Measurements from ENCODE around the gene MTCP1.

Gene MTCP1

DNA sequence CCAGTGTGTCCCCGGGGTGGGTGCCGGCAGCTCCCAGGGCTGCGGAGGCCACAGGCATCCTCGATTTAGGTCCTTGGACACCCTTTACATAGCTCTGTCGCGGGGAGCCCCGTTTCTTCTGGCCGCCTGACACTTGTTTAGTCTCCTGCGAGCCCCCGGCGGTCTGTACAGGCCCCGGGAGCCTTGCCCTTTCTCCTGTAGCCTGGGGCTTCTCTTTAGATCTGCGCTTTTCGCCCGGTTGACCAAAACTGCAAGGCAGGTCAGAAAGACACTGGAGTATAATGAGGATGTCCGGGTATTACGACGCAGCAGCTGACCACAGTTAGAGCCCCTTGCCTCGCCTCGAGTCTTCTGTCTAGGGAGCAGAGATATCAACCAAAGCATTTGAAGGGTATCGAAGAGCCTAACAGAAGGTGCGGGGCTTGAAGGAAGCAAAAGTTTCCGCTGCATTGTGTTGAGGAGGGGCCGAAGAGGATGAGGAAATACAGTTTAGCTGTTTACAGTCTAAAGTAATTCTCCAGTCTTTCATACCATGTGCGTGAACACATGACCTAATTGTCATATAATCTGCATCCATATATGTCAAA is 851 bp upstream of the MTCP1 start:
- Histone ChIP-seq H3K4me3 (ENCODE audit: insufficient read depth, low read depth, low read length, poor library complexity, severe bottlenecking) (peak overlapping the region; percentile 47), H3K27ac (ENCODE audit: insufficient read depth, low read length, poor library complexity, severe bottlenecking) (peak overlapping the region; percentile 71), H3K4me1 (ENCODE audit: control insufficient read depth, insufficient read depth, low read length, poor library complexity, severe bottlenecking) (peaks cover 3% of the 10 kb centered on the region), H3K36me3 (ENCODE audit: control insufficient read depth, insufficient read depth, low read length) (peaks cover 8% of the 10 kb centered on the region), H3K27me3 (replicated peaks; ENCODE audit: control insufficient read depth, insufficient read depth, low read length, poor library complexity, severe bottlenecking) (no peaks in the 10 kb centered on the region), H3K9me3 (ENCODE audit: control insufficient read depth, low read length) (no peaks in the 10 kb centered on the region)
- DNase-seq = no peak

DNA sequence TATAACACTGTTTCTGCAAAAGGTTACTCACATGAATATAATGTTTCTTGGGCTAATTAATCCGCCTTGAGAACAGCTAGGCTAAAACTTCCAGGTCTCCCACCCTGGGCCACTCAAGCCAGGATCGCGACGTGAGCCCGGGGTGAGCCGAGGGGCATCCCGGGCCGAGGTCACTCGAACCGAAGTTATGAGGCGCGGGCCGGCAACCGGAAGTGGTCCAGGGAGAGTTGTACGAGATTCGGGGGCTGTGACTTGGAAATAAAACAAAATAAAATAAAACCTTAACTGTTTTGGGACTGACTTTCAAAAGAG is 317 bp downstream of the MTCP1 start:
- H3K4me3 ChIP-seq (ENCODE audit: insufficient read depth, low read depth, low read length, poor library complexity, severe bottlenecking) = peak overlapping the region; percentile 64
- H3K27ac ChIP-seq (ENCODE audit: insufficient read depth, low read length, poor library complexity, severe bottlenecking) = peak overlapping the region; percentile 76
- no peak for DNase-seq
- no peaks in the 10 kb centered on the region for H3K27me3 ChIP-seq (replicated peaks; ENCODE audit: control insufficient read depth, insufficient read depth, low read length, poor library complexity, severe bottlenecking)
- peaks cover 4% of the 10 kb centered on the region for H3K36me3 ChIP-seq (ENCODE audit: control insufficient read depth, insufficient read depth, low read length)
- no peaks in the 10 kb centered on the region for H3K9me3 ChIP-seq (ENCODE audit: control insufficient read depth, low read length)
- peaks cover 3% of the 10 kb centered on the region for H3K4me1 ChIP-seq (ENCODE audit: control insufficient read depth, insufficient read depth, low read length, poor library complexity, severe bottlenecking)

DNA sequence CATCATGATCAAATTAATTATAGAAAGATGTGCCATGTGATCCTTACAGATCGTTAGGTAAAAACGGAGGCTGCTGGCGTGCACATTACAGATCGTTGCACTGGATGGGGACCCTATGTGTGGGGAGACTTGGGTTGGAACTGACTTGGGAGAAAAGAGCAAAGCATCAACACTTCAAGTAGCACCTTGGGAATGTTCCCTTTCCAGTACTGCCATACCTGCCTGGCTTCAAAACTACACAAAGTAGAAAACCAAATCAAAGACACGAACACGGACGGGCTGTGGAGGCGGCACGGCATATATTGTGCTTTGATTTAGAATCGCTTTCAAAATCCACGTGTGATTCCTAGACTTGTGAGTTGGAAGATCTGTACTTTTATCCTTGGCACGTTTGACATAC is 898 bp downstream of the MTCP1 start:
- DNase-seq = no peak
- no peaks in the 10 kb centered on the region for H3K9me3 ChIP-seq (ENCODE audit: control insufficient read depth, low read length)
- H3K27ac ChIP-seq (ENCODE audit: insufficient read depth, low read length, poor library complexity, severe bottlenecking) = peak overlapping the region; percentile 76
- H3K36me3 ChIP-seq (ENCODE audit: control insufficient read depth, insufficient read depth, low read length) = no peaks in the 10 kb centered on the region
- H3K4me1 ChIP-seq (ENCODE audit: control insufficient read depth, insufficient read depth, low read length, poor library complexity, severe bottlenecking) = peaks cover 3% of the 10 kb centered on the region
- no peaks in the 10 kb centered on the region for H3K27me3 ChIP-seq (replicated peaks; ENCODE audit: control insufficient read depth, insufficient read depth, low read length, poor library complexity, severe bottlenecking)
- H3K4me3 ChIP-seq (ENCODE audit: insufficient read depth, low read depth, low read length, poor library complexity, severe bottlenecking) = peak overlapping the region; percentile 64

DNA sequence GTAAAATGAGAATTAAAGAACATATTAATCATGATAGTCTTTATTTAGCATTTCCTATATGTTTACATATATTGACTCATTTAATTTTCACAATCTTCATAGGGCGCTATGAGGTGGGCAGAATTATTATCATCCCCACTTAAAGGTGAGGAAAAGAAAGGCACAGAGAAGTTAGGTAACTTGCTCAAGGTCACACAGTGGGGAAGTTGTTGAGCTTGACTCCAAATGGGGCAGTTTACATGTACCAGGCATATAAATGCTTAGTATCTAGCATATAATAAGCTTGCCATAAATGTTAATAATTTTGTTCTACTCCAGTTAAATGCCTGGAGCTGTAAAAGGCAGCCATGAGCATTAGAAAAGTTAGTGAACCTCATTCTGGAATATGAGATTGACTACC is 1.5 kb downstream of the MTCP1 start:
- peaks cover 3% of the 10 kb centered on the region for H3K4me1 ChIP-seq (ENCODE audit: control insufficient read depth, insufficient read depth, low read length, poor library complexity, severe bottlenecking)
- H3K4me3 ChIP-seq (ENCODE audit: insufficient read depth, low read depth, low read length, poor library complexity, severe bottlenecking) = no peak overlapping the region
- H3K9me3 ChIP-seq (ENCODE audit: control insufficient read depth, low read length) = no peaks in the 10 kb centered on the region
- DNase-seq = no peak
- no peaks in the 10 kb centered on the region for H3K36me3 ChIP-seq (ENCODE audit: control insufficient read depth, insufficient read depth, low read length)
- H3K27ac ChIP-seq (ENCODE audit: insufficient read depth, low read length, poor library complexity, severe bottlenecking) = no peak overlapping the region
- H3K27me3 ChIP-seq (replicated peaks; ENCODE audit: control insufficient read depth, insufficient read depth, low read length, poor library complexity, severe bottlenecking) = no peaks in the 10 kb centered on the region

DNA sequence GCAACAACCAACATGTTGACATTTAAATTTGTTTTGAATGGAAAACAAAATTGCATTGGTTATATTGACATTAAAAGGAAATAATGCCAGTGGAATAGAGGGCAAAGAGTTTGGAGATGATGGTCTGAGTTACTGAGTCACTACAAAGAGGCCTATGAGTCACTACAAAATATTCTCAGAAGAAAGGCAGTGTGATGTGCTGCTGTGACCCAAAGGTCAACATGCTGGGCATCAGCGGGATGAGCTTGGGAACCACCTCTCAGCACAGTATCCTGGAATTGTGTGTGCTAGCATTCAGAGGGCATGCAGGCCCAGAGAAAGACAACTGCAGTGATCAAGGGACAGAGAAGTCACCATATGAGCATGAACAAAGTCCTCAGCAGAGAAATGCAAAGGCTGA is 2.8 kb downstream of the MTCP1 start:
- Histone ChIP-seq H3K27me3 (replicated peaks; ENCODE audit: control insufficient read depth, insufficient read depth, low read length, poor library complexity, severe bottlenecking) (no peaks in the 10 kb centered on the region), H3K4me3 (ENCODE audit: insufficient read depth, low read depth, low read length, poor library complexity, severe bottlenecking) (no peak overlapping the region), H3K27ac (ENCODE audit: insufficient read depth, low read length, poor library complexity, severe bottlenecking) (no peak overlapping the region), H3K9me3 (ENCODE audit: control insufficient read depth, low read length) (no peaks in the 10 kb centered on the region), H3K4me1 (ENCODE audit: control insufficient read depth, insufficient read depth, low read length, poor library complexity, severe bottlenecking) (peaks cover 1% of the 10 kb centered on the region), H3K36me3 (ENCODE audit: control insufficient read depth, insufficient read depth, low read length) (no peaks in the 10 kb centered on the region)
- DNase-seq = no peak

DNA sequence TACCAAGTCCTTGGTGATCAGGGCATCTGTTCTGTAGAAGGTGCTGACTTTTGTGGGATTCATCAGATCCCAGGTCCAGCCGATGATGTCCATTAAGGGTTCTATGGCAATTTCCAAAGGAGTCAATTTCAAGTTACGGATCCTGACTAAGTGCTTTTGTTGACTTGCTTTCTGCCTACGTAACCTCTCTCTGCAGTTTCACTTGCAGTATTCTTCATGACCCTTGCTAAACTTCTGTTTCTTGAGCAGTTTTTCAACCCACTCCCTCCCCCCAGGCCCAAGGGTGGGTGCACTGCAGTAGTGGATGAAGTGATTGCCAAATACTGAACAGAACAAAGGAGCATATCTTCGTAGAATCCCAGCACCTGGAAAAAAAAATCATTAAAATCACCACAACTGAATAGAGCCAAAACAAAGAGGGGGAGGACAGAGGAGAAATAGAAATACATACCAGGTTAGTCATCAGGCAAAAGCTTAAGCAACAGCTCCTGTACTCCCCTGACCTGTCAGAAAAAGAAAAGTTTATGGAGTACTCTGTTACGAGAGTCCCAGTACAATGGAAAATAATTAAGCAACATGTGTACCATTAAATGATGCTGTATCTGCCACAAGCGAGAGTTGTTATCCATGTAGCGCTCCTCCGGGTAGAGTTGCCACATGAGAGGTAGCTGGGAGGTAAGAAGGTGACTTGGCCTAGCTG is 5.8 kb downstream of the MTCP1 start:
- DNase-seq = no peak
- Histone ChIP-seq H3K4me1 (ENCODE audit: control insufficient read depth, insufficient read depth, low read length, poor library complexity, severe bottlenecking) (no peaks in the 10 kb centered on the region), H3K36me3 (ENCODE audit: control insufficient read depth, insufficient read depth, low read length) (no peaks in the 10 kb centered on the region), H3K27me3 (replicated peaks; ENCODE audit: control insufficient read depth, insufficient read depth, low read length, poor library complexity, severe bottlenecking) (no peaks in the 10 kb centered on the region), H3K9me3 (ENCODE audit: control insufficient read depth, low read length) (no peaks in the 10 kb centered on the region), H3K27ac (ENCODE audit: insufficient read depth, low read length, poor library complexity, severe bottlenecking) (no peak overlapping the region), H3K4me3 (ENCODE audit: insufficient read depth, low read depth, low read length, poor library complexity, severe bottlenecking) (no peak overlapping the region)

DNA sequence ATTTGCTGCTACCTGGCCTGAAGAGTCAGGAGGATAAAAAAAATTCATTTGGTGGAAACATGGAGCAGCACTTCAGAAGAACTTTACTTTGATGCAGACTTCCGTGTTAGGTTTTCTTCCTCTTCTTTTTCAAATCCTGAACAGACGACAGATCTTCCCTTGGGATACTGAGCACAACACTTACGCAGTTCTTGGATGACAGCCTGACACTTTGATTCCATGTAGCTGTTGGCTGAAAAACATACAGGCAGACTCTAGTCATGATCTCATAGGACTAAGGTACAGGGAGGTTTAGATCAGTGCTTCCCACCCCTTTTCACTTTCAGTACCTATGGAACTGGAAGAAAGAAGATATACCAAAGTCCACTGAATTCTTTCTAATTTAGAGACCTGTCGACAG is 9.2 kb downstream of the MTCP1 start:
- H3K9me3 ChIP-seq (ENCODE audit: control insufficient read depth, low read length) = no peaks in the 10 kb centered on the region
- DNase-seq = no peak
- H3K27ac ChIP-seq (ENCODE audit: insufficient read depth, low read length, poor library complexity, severe bottlenecking) = no peak overlapping the region
- no peak overlapping the region for H3K4me3 ChIP-seq (ENCODE audit: insufficient read depth, low read depth, low read length, poor library complexity, severe bottlenecking)
- peaks cover 5% of the 10 kb centered on the region for H3K4me1 ChIP-seq (ENCODE audit: control insufficient read depth, insufficient read depth, low read length, poor library complexity, severe bottlenecking)
- H3K27me3 ChIP-seq (replicated peaks; ENCODE audit: control insufficient read depth, insufficient read depth, low read length, poor library complexity, severe bottlenecking) = no peaks in the 10 kb centered on the region
- H3K36me3 ChIP-seq (ENCODE audit: control insufficient read depth, insufficient read depth, low read length) = no peaks in the 10 kb centered on the region

DNA sequence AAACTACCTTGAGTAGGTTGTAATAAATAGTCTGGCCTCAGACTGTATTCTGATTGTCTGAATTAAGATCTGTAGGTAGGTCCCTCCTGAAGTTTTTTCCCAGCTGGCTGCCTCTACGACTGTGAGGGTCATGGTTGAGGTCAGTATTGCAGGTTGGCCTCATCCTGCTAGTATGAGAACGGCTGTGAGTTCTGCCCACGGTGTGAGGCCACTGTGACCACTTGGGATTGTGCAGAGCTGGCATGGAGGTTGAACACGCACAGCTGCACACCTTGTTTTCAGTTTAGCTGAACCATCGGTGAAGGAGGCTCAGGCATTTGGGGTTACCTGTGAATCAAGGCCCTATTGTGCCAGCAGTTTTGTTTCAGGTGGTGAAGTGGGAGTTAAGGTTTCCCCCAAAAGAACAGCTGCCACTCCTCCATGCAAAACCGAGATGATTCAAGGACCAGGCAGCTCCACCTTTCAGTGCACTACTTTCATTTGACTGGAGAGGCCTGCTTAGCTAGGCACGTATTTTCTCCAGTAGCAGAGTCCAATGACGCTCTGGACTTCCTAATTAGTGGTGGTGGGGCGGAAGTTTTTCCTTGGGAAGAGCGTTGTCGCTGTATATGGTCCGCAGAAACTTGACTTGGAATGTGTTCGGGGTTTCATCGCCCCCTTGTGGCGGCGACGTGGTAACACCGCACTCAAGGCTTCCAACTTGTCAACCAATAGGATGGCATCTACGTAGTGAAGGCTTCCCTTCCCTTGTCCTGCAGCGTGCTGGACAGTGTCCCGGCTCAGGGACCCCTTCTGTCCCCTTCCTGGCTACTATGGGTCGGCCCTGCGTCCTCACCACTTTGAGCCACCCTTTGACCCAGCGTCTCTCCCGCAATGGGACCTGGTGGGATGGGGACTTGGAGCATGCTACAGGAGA is 13.8 kb downstream of the MTCP1 start:
- peak overlapping the region; percentile 22 for H3K27ac ChIP-seq (ENCODE audit: insufficient read depth, low read length, poor library complexity, severe bottlenecking)
- H3K4me1 ChIP-seq (ENCODE audit: control insufficient read depth, insufficient read depth, low read length, poor library complexity, severe bottlenecking) = peaks cover 9% of the 10 kb centered on the region
- peak; percentile 22 to 37 (median 27) for DNase-seq
- peaks cover 4% of the 10 kb centered on the region for H3K36me3 ChIP-seq (ENCODE audit: control insufficient read depth, insufficient read depth, low read length)
- no peaks in the 10 kb centered on the region for H3K27me3 ChIP-seq (replicated peaks; ENCODE audit: control insufficient read depth, insufficient read depth, low read length, poor library complexity, severe bottlenecking)
- no peaks in the 10 kb centered on the region for H3K9me3 ChIP-seq (ENCODE audit: control insufficient read depth, low read length)
- peak overlapping the region; percentile 40 for H3K4me3 ChIP-seq (ENCODE audit: insufficient read depth, low read depth, low read length, poor library complexity, severe bottlenecking)

DNA sequence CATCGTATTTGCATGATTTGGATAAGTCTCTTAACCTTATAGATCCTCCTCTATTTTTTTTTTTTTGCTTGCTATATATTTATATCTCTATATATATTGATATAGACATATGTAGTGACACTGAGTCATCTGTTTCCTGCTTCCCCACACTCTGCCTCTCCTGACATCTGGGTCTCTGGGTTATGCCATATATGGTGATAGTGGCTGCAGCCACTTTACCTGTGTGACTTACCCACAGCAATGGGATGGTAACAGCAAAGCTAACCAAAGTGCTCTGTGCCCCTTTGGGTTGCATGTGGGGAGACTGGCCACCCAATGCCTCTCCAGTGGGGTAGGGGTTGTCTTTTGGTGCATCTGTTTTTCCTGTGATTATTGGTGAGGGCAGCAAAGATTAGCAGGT is 14.5 kb downstream of the MTCP1 start:
- H3K9me3 ChIP-seq (ENCODE audit: control insufficient read depth, low read length) = no peaks in the 10 kb centered on the region
- peaks cover 4% of the 10 kb centered on the region for H3K36me3 ChIP-seq (ENCODE audit: control insufficient read depth, insufficient read depth, low read length)
- DNase-seq = no peak
- peaks cover 9% of the 10 kb centered on the region for H3K4me1 ChIP-seq (ENCODE audit: control insufficient read depth, insufficient read depth, low read length, poor library complexity, severe bottlenecking)
- H3K27ac ChIP-seq (ENCODE audit: insufficient read depth, low read length, poor library complexity, severe bottlenecking) = peak overlapping the region; percentile 18
- H3K27me3 ChIP-seq (replicated peaks; ENCODE audit: control insufficient read depth, insufficient read depth, low read length, poor library complexity, severe bottlenecking) = no peaks in the 10 kb centered on the region
- H3K4me3 ChIP-seq (ENCODE audit: insufficient read depth, low read depth, low read length, poor library complexity, severe bottlenecking) = no peak overlapping the region

DNA sequence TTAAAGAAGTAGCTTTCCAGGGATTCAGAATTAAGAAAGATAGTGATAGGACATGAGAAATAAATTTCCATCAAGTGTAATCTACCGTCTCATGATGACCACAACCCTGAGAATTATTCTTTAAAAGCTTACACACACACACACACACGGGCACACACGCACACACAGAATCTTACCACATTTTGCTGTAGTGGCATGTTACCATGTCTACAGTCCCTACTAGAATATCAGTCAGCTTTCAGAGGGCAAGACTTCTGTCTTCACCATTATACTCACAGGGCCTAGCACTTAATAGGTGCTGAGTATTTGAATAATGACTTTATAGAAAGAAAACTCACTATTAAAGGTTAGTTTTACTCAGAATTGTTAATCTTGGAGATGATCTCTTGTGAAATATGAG is 15.4 kb downstream of the MTCP1 start:
- DNase-seq = no peak
- peaks cover 9% of the 10 kb centered on the region for H3K4me1 ChIP-seq (ENCODE audit: control insufficient read depth, insufficient read depth, low read length, poor library complexity, severe bottlenecking)
- no peak overlapping the region for H3K4me3 ChIP-seq (ENCODE audit: insufficient read depth, low read depth, low read length, poor library complexity, severe bottlenecking)
- H3K27me3 ChIP-seq (replicated peaks; ENCODE audit: control insufficient read depth, insufficient read depth, low read length, poor library complexity, severe bottlenecking) = no peaks in the 10 kb centered on the region
- H3K36me3 ChIP-seq (ENCODE audit: control insufficient read depth, insufficient read depth, low read length) = peaks cover 4% of the 10 kb centered on the region
- no peak overlapping the region for H3K27ac ChIP-seq (ENCODE audit: insufficient read depth, low read length, poor library complexity, severe bottlenecking)
- no peaks in the 10 kb centered on the region for H3K9me3 ChIP-seq (ENCODE audit: control insufficient read depth, low read length)
